Gastrocnemius medialis (tissue), 4 donors: ENCODE measurements around the gene ATP10A.

Source experiments
- POLR2A ChIP-seq, 2 donors: fragments of 450-650 bp; IDR thresholded peaks; one replicate each; pipeline ENCODE4 v1.6.1; 2017; ENCODE audit warnings: antibody characterized with exemption in 2 of 2, mild to moderate bottlenecking in 2 of 2, moderate library complexity in 2 of 2
- TF ChIP-seq, protein P1 (sequence below), 5 experiments: fragments of 450-650 bp in 3 of 5; fragments of 200-600 bp in 2 of 5; sonication (generic) in 2 of 5; IDR thresholded peaks in 4 of 5; conservative IDR thresholded peaks in 1 of 5; 1 replicate in 4 of 5; 2 replicates in 1 of 5; pipeline ENCODE4 v1.5.1; 2016 to 2019; ENCODE audit warnings: antibody characterized with exemption in 5 of 5, mild to moderate bottlenecking in 3 of 5, moderate library complexity in 3 of 5

DNA sequence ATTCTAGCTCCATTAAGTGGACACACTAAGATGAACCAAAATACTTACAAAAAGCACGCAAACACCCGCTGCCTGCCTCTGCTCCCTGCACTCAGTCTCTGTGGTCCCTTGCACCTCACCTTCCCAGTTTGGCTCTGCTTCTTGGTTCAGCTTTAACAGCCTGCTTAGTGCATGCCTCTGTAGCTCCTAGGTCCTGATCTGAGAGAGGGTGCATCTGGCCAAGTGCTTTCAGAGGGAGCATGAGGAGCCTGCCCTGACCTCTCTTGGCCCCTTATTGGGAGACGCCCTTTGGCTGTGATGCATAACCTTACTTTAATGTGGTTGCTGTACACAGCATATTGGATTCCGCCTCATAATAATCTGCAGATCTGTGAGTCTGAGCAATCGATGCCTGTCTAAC, 21.2 kb upstream of the ATP10A start:
- TF ChIP-seq, protein P1, sequence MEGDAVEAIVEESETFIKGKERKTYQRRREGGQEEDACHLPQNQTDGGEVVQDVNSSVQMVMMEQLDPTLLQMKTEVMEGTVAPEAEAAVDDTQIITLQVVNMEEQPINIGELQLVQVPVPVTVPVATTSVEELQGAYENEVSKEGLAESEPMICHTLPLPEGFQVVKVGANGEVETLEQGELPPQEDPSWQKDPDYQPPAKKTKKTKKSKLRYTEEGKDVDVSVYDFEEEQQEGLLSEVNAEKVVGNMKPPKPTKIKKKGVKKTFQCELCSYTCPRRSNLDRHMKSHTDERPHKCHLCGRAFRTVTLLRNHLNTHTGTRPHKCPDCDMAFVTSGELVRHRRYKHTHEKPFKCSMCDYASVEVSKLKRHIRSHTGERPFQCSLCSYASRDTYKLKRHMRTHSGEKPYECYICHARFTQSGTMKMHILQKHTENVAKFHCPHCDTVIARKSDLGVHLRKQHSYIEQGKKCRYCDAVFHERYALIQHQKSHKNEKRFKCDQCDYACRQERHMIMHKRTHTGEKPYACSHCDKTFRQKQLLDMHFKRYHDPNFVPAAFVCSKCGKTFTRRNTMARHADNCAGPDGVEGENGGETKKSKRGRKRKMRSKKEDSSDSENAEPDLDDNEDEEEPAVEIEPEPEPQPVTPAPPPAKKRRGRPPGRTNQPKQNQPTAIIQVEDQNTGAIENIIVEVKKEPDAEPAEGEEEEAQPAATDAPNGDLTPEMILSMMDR (IDR thresholded peaks at IDR 0.05 in 4 of 5, conservative IDR thresholded peaks at IDR 0.05 in 1 of 5) = no peak
- no peak for TF ChIP-seq POLR2A (IDR thresholded peaks at IDR 0.05)
